GM21723 (cell line): Measurements from ENCODE around the gene PRDM16.
"Not testable (repeated sequence)": the region's sequence is repeated elsewhere in the genome, so short reads cannot be mapped to it uniquely, and the experiment has no call there.

Experiments used
- ATAC-seq: cut with Tn5 transposase; IDR thresholded peaks from one replicate; pipeline ENCODE4 v1.9.1; 2021; ENCODE audit warnings: mild to moderate bottlenecking, moderate library complexity; ENCODE audit not compliant: unreplicated experiment

The PRDM16 gene

DNA sequence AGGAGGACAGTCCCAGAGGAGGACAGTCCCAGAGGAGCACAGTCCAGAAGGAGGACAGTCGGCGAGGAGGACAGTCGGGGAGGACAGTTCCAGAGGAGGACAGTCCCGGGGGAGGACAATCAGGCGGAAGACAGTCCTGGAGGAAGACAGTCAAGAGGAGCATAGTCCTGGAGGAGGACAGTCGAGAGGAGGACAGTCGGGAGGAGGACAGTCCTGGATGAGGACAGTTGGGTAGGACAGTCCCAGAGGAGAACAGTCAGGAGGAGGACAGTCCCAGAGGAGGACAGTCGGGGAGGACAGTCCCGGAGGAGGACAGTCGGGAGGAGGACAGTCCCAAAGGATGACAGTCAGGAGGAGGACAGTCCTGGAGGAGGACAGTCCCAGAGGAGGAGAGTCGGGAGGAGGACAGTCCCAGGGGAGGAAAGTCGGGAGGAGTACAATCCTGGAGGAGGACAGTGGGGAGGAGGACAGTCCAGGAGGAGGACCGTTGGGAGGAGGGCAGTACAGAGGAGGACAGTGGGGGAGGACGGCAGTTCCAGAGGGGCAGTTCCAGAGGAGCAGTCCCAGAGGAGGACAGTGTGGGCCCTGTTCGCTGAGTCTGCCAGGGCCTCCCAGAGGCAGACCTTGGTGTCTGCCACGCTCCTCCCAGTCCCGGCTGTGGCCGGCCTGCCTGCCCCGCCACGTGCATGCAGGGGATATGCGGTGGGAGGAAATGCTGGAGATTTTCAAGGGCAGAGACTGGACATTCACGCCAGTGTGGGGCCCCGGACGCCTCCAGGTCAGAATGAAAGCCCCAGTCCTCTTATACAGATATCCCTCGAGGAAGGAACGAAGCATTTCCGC lies 201.6 kb downstream of the PRDM16 start:
- ATAC-seq = no peak

- no peak for ATAC-seq
These were observed 202.9 kb downstream of the PRDM16 start for GRCh38 chr1:3271866-3272265.

DNA sequence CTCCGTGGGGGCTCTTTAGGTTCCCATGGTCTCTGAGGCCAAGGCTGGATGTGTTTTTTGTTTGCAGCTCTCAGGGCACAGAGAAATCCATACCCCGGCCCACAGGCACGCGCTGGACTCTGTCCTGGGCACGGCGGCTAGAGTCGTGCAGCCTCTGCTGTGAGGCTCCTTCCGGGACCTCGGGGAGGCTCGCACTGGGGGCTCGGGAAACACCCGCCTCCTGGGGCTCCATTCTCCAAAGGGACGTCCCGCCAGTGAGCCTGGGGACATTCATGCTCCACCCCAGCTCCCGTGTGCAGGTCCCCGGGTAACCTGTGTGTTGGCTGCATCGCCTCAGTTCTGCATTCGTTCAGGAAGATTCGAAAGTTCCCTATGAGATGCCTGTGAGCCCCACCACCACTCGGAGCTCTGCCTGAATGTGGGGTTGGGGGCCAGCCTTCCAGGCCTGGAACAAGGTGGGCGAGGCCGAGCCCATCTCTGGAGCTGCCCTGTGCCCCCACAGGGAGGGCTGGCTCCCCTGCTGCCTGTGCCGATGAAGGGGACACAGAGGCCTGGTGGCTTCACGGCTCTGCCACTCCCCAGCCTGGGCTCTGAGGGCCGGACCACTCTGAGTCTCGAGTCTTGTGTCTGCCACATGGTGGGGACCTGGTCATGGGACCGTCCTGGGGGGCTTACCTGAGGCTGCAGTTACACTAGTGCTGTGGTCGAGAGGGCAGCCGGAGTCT lies 203.5 kb downstream of the PRDM16 start:
- ATAC-seq = no peak

GRCh38 chr1:3273447-3273846 lies 204.4 kb downstream of the PRDM16 start:
- no peak for ATAC-seq

- no peak for ATAC-seq
These were observed 206.0 kb downstream of the PRDM16 start for GRCh38 chr1:3274972-3275371.

- no peak for ATAC-seq
These were observed 206.7 kb downstream of the PRDM16 start for GRCh38 chr1:3275471-3276340.

GRCh38 chr1:3276341-3276800 lies 207.4 kb downstream of the PRDM16 start:
- no peak for ATAC-seq

GRCh38 chr1:3277011-3277471 lies 208.0 kb downstream of the PRDM16 start:
- no peak for ATAC-seq

- ATAC-seq = no peak
These were observed 208.6 kb downstream of the PRDM16 start for GRCh38 chr1:3277623-3278022.

DNA sequence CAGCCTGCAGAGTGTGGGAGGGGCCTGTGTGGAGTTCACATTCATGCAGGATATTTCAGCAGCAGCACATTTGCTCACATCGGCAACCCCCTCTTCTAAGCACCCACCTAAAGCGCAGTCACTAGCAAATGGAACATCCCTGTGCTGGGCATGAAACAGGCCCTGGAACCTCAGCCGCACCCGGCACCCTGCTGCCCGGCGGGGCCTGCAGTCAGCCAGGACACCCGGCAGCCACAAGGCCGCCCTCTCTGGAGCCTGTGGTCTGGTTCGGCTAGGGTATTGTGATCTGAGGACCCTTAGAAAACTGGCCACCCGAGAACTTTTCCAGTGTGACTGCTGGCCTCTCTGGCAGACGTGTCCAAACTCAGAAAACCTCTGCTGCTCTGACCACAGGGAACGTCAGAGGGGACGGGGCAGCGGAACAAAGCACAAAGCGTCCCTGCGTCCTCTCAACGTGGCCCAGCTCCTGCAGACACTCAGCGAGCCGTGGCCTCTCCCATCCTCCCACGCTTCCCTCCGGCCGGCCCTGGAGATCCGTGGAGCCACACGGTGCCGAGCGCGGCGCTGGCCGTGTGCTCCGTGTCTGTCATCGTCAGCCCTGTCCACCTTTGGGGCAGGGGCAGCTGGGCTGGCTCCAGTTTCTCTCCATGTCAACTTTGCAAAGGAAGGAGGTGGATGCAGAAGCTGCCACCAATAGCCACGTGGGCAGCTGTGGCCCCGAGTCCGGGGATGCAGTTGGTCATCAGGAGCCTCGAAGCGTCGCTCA lies 209.6 kb downstream of the PRDM16 start:
- ATAC-seq = no peak

GRCh38 chr1:3279182-3279470 lies 210.1 kb downstream of the PRDM16 start:
- no peak for ATAC-seq

DNA sequence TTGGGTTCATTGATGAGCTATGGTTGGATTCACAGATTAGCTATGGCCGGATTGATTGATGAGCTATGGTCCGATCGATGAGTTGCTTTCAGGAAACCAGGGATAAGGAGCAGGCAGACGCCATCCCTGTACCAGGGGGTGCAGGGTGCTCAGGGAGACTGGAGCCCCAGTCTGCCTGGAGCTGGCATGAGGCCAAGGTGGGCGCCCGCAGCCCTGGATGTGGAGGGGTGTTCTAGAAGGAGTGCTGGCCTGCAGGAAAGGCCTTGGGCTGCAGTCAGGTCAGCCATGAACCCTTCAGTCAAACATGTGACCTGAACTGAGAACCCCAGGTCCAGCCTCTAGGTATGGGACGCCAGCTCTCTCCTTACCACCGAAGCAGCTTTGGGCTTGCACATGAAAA lies 212.7 kb downstream of the PRDM16 start:
- no peak for ATAC-seq

- no peak for ATAC-seq
These were observed 213.2 kb downstream of the PRDM16 start for GRCh38 chr1:3282186-3282585.

- ATAC-seq = no peak
These were observed 213.8 kb downstream of the PRDM16 start for GRCh38 chr1:3282656-3283430.

DNA sequence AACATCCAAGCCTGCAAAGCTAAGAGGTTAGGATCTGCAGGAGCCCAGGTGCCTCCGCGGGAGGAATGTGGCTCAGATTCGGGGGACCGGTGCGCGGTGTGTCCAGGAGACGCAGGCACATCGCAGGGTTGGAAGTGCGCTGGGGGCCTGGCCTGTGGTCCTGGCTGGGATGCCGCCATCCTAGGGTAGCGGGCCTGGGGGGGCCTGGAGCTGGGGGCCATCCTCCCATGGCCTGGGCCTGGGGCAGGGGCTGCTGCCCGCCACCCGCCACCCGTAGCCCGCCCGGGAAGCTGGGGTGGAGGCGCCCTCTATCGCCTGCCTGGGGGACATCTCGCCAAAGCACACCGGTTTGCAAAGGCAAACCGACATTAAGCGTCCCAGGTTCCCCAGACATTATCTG lies 214.8 kb downstream of the PRDM16 start:
- no peak for ATAC-seq

GRCh38 chr1:3284691-3285090 lies 215.7 kb downstream of the PRDM16 start:
- no peak for ATAC-seq

GRCh38 chr1:3285106-3285740 lies 216.2 kb downstream of the PRDM16 start:
- no peak for ATAC-seq

- not testable (repeated sequence) for ATAC-seq
These were observed 218.1 kb downstream of the PRDM16 start for GRCh38 chr1:3287095-3287494.

GRCh38 chr1:3287656-3288160 lies 218.7 kb downstream of the PRDM16 start:
- ATAC-seq = no peak
